Naive thymus-derived CD4-positive, alpha-beta T cell (primary cell): ENCODE results near the gene TCF21. TPM values are rescaled to one million over a fixed set of nuclear protein-coding genes. Genes with fewer than 3 reads are reported as not detected.
A peak's percentile ranks its signal among the peaks of the same experiment; 100 is the strongest.

Experiments
- ATAC-seq: fragments of 150-1000 bp; cut with Tn5 transposase; 2 replicates; pipeline ENCODE4 v1.10.0; 2021; ENCODE audit warnings: mild to moderate bottlenecking, moderate library complexity
- CTCF ChIA-PET: fragments of 350-600 bp; sonication (Branson Sonifier 250); formaldehyde crosslinking; loops from one replicate; lab custom pipeline; 2021; ENCODE audit warnings: antibody characterized with exemption; lab: Charles Lee
- POLR2A ChIA-PET: fragments of 350-600 bp; sonication (Branson Sonifier 250); formaldehyde crosslinking; loops from one replicate; lab custom pipeline; 2021; ENCODE audit warnings: antibody characterized with exemption, inconsistent platforms; lab: Charles Lee
- DNase-seq, 9 donors: peaks; one replicate each; pipeline versions ENCODE4 v3.0.0 to v3.0.0-alpha.2; 2020 to 2022; ENCODE audit warnings: mixed read lengths in 1 of 9
- H3K27ac ChIP-seq: one replicate; pipeline ENCODE4 v1.7.0; 2013; ENCODE audit warnings: mild to moderate bottlenecking, low read depth, low read length, moderate library complexity
- H3K27me3 ChIP-seq, 2 donors: one replicate each; pipeline ENCODE4 v1.7.0; 2013; ENCODE audit warnings: low read length in 2 of 2, mild to moderate bottlenecking in 2 of 2, moderate library complexity in 2 of 2; ENCODE audit not compliant: control insufficient read depth in 2 of 2, insufficient read depth in 2 of 2
- H3K36me3 ChIP-seq, 3 experiments: 1 replicate in 2 of 3; 2 replicates in 1 of 3; pipeline ENCODE4 v1.7.0; 2013; ENCODE audit warnings: low read length in 3 of 3, mild to moderate bottlenecking in 3 of 3, moderate library complexity in 1 of 3; ENCODE audit not compliant: insufficient read depth in 3 of 3, control insufficient read depth in 2 of 3
- H3K4me1 ChIP-seq, 2 donors: one replicate each; pipeline ENCODE4 v1.7.0; 2013; ENCODE audit warnings: low read length in 2 of 2, mild to moderate bottlenecking in 2 of 2, moderate library complexity in 1 of 2; ENCODE audit not compliant: control insufficient read depth in 2 of 2, insufficient read depth in 2 of 2
- H3K4me3 ChIP-seq: 2 replicates; pipeline ENCODE4 v1.7.0; 2013; ENCODE audit warnings: mild to moderate bottlenecking, low read length
- H3K9me3 ChIP-seq, 3 experiments: 1 replicate in 2 of 3; 2 replicates in 1 of 3; pipeline ENCODE4 v1.7.0; 2013; ENCODE audit warnings: low read length in 3 of 3; ENCODE audit not compliant: control insufficient read depth in 2 of 3
- H3K27ac Mint-ChIP-seq, 9 donors: one replicate each; pipeline ENCODE4 v1.8.0; 2020 to 2022; ENCODE audit warnings: mixed read lengths in 9 of 9, mild to moderate bottlenecking in 8 of 9, moderate library complexity in 5 of 9, inconsistent platforms in 2 of 9
- H3K27me3 Mint-ChIP-seq, 5 donors: one replicate each; pipeline ENCODE4 v1.8.0; 2021 to 2022; ENCODE audit warnings: mixed read lengths in 5 of 5, mild to moderate bottlenecking in 1 of 5
- H3K36me3 Mint-ChIP-seq, 5 donors: one replicate each; pipeline ENCODE4 v1.8.0; 2020 to 2022; ENCODE audit warnings: mixed read lengths in 5 of 5, mild to moderate bottlenecking in 3 of 5, inconsistent platforms in 1 of 5
- H3K4me1 Mint-ChIP-seq, 7 donors: one replicate each; pipeline ENCODE4 v1.8.0; 2020 to 2022; ENCODE audit warnings: mixed read lengths in 7 of 7, mild to moderate bottlenecking in 3 of 7, inconsistent platforms in 1 of 7
- H3K4me3 Mint-ChIP-seq, 10 donors: one replicate each; pipeline ENCODE4 v1.8.0; 2020 to 2022; ENCODE audit warnings: mild to moderate bottlenecking in 10 of 10, mixed read lengths in 10 of 10, moderate library complexity in 6 of 10, inconsistent platforms in 2 of 10
- H3K9me3 Mint-ChIP-seq, 11 donors: one replicate each; pipeline ENCODE4 v1.8.0; 2020 to 2022; ENCODE audit warnings: mixed read lengths in 11 of 11, mild to moderate bottlenecking in 4 of 11, inconsistent platforms in 1 of 11, moderate library complexity in 1 of 11
- intact Hi-C, 2 donors: fragments of 100-400 bp; cut with micrococcal nuclease; formaldehyde crosslinking; loops; one replicate each; pipeline ENCODE4 v1.15.1; 2023
- polyA plus RNA-seq, 2 donors: library from polyadenylated mRNA; unstranded; fragments of 300-500 nt; fragmentation: Illumina TruSeq; gene quantifications; one replicate each; pipeline ENCODE4 v1.2.3, GENCODE V29; 2021
- total RNA-seq, 6 experiments: library from RNA in 5 of 6; stranded (reverse) in 5 of 6; gene quantifications; 1 replicate in 5 of 6; 2 replicates in 1 of 6; pipeline ENCODE4 v1.2.3 and lab custom pipeline; 2021 to 2026

The TCF21 gene
- total and polyA plus RNA-seq, 7 experiments from 2014 or later = not detected

DNA sequence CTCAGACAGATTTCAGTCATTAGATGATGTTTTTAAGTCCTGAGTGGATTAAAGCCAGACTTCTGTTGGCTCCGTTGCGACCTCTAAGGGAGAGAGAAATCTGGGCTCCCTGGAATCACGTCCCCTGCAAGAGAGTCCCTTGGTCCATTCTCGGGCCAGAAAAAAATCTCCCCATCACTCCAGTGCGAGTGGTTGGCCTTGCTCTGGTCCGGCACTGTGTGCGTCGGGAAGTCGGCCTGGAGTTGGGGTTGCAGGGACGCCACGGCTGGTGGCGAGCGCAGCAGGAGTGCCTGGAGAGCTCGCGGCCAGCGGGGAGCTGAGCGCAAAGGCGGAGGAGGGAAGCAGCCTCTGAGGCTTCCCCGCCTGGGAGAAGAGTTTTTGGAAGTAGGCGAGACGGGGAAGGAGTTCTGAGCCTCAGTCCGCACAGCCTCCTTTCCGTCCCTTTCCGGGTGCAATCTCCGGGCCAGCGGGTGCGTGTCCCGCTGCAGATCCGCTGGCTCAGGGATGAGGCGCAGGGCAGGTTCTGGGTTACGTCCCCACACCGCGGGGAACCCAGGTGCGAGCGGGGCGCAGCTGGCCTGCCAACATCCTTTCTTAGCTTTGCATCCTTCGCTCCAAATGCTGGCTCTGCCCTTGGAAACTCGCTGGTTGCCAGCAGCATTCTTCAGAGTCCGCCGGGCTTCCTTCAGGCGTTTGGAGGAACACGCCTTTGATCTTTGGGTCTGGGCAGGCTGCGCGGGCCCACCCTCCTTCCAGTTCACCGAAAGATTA, 6.8 kb downstream of the TCF21 start:
- H3K9me3 Mint-ChIP-seq = peaks cover 0 to 6% (median 0%) of the 10 kb centered on the region in 11 donors
- H3K4me1 ChIP-seq = peaks cover 6 to 9% of the 10 kb centered on the region in 2 donors
- intact Hi-C loops = no loop called here
- DNase-seq (no peak), ATAC-seq (peak; percentile 24)
- H3K4me1 Mint-ChIP-seq = peaks cover 5 to 38% (median 25%) of the 10 kb centered on the region in 7 donors
- CTCF ChIA-PET = no interaction called here
- H3K27me3 ChIP-seq = peaks cover 14 to 15% of the 10 kb centered on the region in 2 donors
- no peak overlapping the region for H3K27ac Mint-ChIP-seq
- H3K27ac ChIP-seq = no peak overlapping the region
- POLR2A ChIA-PET = no interaction called here
- no peak overlapping the region for H3K4me3 Mint-ChIP-seq
- no peaks in the 10 kb centered on the region for H3K36me3 ChIP-seq
- peaks cover 0 to 4% (median 0%) of the 10 kb centered on the region in 5 donors for H3K36me3 Mint-ChIP-seq
- no peak overlapping the region for H3K4me3 ChIP-seq
- H3K9me3 ChIP-seq = no peaks in the 10 kb centered on the region
- peaks cover 75 to 85% (median 80%) of the 10 kb centered on the region in 5 donors for H3K27me3 Mint-ChIP-seq

- H3K4me3 Mint-ChIP-seq = no peak overlapping the region
- intact Hi-C loops = no loop called here
- Histone ChIP-seq H3K4me3 (no peak overlapping the region), H3K27me3 (peaks cover 9 to 10% of the 10 kb centered on the region in 2 donors), H3K4me1 (peaks cover under 1 to 5% of the 10 kb centered on the region in 2 donors), H3K36me3 (no peaks in the 10 kb centered on the region), H3K27ac (no peak overlapping the region), H3K9me3 (no peaks in the 10 kb centered on the region)
- no peak overlapping the region for H3K27ac Mint-ChIP-seq
- H3K9me3 Mint-ChIP-seq = peaks cover 0 to 6% (median 0%) of the 10 kb centered on the region in 11 donors
- H3K27me3 Mint-ChIP-seq = peaks cover 71 to 83% (median 79%) of the 10 kb centered on the region in 5 donors
- ATAC-seq (no peak), DNase-seq (no peak)
- H3K36me3 Mint-ChIP-seq = peaks cover 0 to 4% (median 0%) of the 10 kb centered on the region in 5 donors
- CTCF ChIA-PET = no interaction called here
- peaks cover 4 to 32% (median 20%) of the 10 kb centered on the region in 7 donors for H3K4me1 Mint-ChIP-seq
- POLR2A ChIA-PET = no interaction called here
Observed at GRCh38 chr6:133896344-133896721, 7.4 kb downstream of the TCF21 start.

DNA sequence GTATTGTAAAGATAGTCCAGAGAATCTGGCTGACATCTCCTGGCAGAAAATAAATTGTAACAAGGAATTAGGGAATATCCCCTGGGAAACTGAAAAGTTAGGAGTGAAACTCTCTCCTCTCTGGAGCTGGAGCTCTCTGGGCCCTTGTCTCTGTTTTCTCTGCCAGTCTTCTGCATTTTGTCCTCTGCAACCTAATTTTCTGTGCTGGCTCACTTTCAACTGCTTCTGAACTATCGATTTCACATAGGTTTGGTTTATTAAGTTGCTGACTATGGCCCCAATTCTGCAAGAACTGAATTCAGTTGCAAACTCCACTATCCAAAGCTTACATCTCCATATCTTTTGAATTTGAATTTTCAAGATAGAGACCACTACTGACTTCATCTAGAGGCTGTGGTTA, 9.3 kb downstream of the TCF21 start:
- peaks cover 64 to 77% (median 65%) of the 10 kb centered on the region in 5 donors for H3K27me3 Mint-ChIP-seq
- peaks cover 6 to 10% of the 10 kb centered on the region in 2 donors for H3K27me3 ChIP-seq

DNA sequence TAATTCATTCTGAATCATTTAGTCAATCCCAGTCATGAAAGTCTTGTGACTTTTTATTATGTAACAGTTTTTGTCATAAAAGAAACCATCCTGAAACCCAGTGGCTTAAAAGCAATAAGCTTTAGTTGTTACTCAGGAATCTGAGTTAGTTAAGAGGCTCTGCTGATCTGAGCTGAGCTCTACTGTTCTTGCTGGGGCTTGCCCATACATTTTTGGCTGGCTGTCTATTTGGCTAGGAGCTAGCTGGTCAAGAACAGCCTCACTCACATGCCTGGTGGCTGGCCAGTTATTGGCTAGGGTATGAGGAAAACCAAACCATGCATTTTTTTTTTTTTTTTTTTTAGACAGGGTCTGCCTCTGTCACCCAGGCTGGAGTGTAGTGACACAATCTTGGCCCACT, 10.6 kb downstream of the TCF21 start:
- no peaks in the 10 kb centered on the region for H3K9me3 ChIP-seq
- H3K4me3 Mint-ChIP-seq = no peak overlapping the region
- no peaks in the 10 kb centered on the region for H3K36me3 ChIP-seq
- ATAC-seq (no peak), DNase-seq (no peak)
- CTCF ChIA-PET = no interaction called here
- H3K27ac ChIP-seq = no peak overlapping the region
- H3K27me3 ChIP-seq = peaks cover under 1 to 5% of the 10 kb centered on the region in 2 donors
- no peaks in the 10 kb centered on the region for H3K4me1 ChIP-seq
- H3K27ac Mint-ChIP-seq = no peak overlapping the region
- H3K36me3 Mint-ChIP-seq = no peaks in the 10 kb centered on the region
- H3K9me3 Mint-ChIP-seq = peaks cover 0 to 2% (median 0%) of the 10 kb centered on the region in 11 donors
- H3K27me3 Mint-ChIP-seq = peaks cover 59 to 76% (median 65%) of the 10 kb centered on the region in 5 donors
- intact Hi-C loops = no loop called here
- POLR2A ChIA-PET = no interaction called here
- H3K4me3 ChIP-seq = no peak overlapping the region
- H3K4me1 Mint-ChIP-seq = peaks cover 0 to 3% (median 0%) of the 10 kb centered on the region in 7 donors

More for the DNA sequence above, 9.3 kb downstream of the TCF21 start:
- Mint-ChIP-seq H3K9me3 (peaks cover 0 to 5% (median 0%) of the 10 kb centered on the region in 11 donors), H3K27ac (no peak overlapping the region), H3K4me1 (peaks cover 1 to 14% (median 5%) of the 10 kb centered on the region in 7 donors), H3K4me3 (no peak overlapping the region), H3K36me3 (peaks cover 0 to 4% (median 0%) of the 10 kb centered on the region in 5 donors)
- ATAC-seq = no peak
- no peaks in the 10 kb centered on the region for H3K9me3 ChIP-seq
- H3K36me3 ChIP-seq = no peaks in the 10 kb centered on the region
- DNase-seq = no peak
- no peak overlapping the region for H3K4me3 ChIP-seq
- CTCF ChIA-PET = interaction anchor here (0.6 to 1.1 kb wide), 3 partner anchors 14 to 199 kb away, joined by 3 read pairs; no protein-coding TSS in a partner anchor
- intact Hi-C loops = no loop called here
- H3K27ac ChIP-seq = no peak overlapping the region
- POLR2A ChIA-PET = no interaction called here
- H3K4me1 ChIP-seq = no peaks in the 10 kb centered on the region

DNA sequence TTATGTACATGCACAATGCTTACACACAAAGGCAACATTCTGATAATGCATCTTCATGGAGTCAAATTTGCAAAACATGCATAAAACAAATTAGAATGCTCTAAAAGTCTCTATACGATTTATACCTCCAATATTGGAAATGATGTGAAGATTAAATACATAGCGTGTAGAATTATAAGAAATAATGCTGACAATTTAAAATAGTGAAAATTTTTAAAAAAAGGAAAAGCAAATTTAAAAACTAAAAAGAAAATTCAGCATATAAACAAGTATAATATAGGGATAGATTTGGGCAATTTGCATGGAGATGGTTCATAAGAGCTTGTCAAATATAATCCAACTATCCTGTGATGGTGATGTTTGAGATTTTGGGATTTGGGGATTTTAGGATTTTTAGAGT, 14.9 kb downstream of the TCF21 start:
- CTCF ChIA-PET = no interaction called here
- ATAC-seq (no peak), DNase-seq (no peak)
- POLR2A ChIA-PET = no interaction called here
- Histone ChIP-seq H3K9me3 (no peaks in the 10 kb centered on the region), H3K4me3 (no peak overlapping the region), H3K27ac (no peak overlapping the region), H3K36me3 (no peaks in the 10 kb centered on the region), H3K27me3 (peaks cover 0 to 8% of the 10 kb centered on the region in 2 donors), H3K4me1 (no peaks in the 10 kb centered on the region)
- Mint-ChIP-seq H3K27ac (no peak overlapping the region), H3K27me3 (peaks cover 53 to 69% (median 58%) of the 10 kb centered on the region in 5 donors), H3K9me3 (no peaks in the 10 kb centered on the region), H3K4me1 (no peaks in the 10 kb centered on the region), H3K4me3 (no peak overlapping the region), H3K36me3 (no peaks in the 10 kb centered on the region)
- intact Hi-C loops = no loop called here

DNA sequence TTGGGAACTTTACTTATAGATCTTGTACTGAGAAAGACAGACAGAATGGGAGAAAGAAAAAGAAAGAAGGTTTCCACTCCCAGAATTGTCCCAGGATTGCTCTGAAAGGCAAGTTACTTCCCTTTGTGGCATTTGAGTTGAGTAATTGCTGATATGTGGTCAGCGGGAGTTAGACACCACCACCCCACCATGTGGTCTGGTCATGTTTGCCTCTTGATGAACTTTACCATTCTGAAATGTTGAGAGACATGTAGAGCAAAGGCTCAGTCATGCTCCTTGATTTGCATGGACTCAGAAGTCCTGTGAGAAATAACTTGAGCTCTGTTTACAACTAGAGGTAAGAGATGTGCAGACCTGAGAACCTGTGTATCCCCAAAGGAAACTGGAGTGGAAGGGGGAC, 17.1 kb downstream of the TCF21 start:
- H3K4me1 ChIP-seq = no peaks in the 10 kb centered on the region
- H3K27me3 ChIP-seq = peaks cover 0 to 8% of the 10 kb centered on the region in 2 donors
- peaks cover 57 to 73% (median 66%) of the 10 kb centered on the region in 5 donors for H3K27me3 Mint-ChIP-seq
- H3K4me3 Mint-ChIP-seq = no peak overlapping the region
- no peak overlapping the region for H3K27ac ChIP-seq
- no peak overlapping the region for H3K27ac Mint-ChIP-seq
- ATAC-seq = no peak
- H3K9me3 ChIP-seq = no peaks in the 10 kb centered on the region
- no peak for DNase-seq
- H3K9me3 Mint-ChIP-seq = no peaks in the 10 kb centered on the region
- ChIA-PET CTCF (interaction anchor here (1.5 kb wide), 1 partner anchor 10 kb away, joined by 7 read pairs; no protein-coding TSS in a partner anchor), POLR2A (no interaction called here)
- intact Hi-C loops = no loop called here
- no peaks in the 10 kb centered on the region for H3K36me3 Mint-ChIP-seq
- no peaks in the 10 kb centered on the region for H3K36me3 ChIP-seq
- H3K4me1 Mint-ChIP-seq = no peaks in the 10 kb centered on the region
- no peak overlapping the region for H3K4me3 ChIP-seq
